Kidney capillary endothelial cell (primary cell): ENCODE results near the gene RPL18.

Experiments
- DNase-seq: peaks from one replicate; pipeline ENCODE4 v3.0.0-alpha.2; 2018; ENCODE audit warnings: low spot score

RPL18 gene

GRCh38 chr19:48613852-48614435, 5.0 kb downstream of the RPL18 start:
- no peak for DNase-seq

- no peak for DNase-seq
These were observed 5.7 kb downstream of the RPL18 start for GRCh38 chr19:48613024-48613851.

- DNase-seq: no peak
These were observed 7.1 kb downstream of the RPL18 start for GRCh38 chr19:48611872-48612271.

DNA sequence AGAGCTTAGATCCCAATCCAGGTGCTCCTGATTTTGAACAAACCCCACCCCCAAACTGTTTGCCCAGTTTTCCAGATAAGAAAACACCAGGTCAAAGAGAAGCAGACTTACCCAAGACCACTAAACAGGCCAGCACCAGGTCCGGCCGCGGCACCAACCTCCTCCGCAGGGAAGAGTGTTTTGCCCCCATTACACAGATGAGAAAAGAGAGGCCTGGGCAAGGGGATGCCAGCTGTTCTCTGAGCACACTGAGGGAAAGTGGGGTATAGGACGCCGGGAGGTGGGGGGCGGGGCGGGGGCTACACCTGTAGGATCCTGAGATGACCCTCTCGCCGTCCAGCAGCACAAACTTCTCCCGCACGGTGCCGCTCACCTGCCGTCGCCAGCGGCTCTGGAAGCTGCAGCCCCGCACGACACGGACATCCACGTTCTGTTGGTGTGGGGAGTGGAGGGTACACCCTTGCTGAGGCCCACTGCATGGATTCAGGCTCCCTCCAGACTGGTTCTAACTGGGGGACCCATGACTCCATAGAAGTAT, 9.3 kb downstream of the RPL18 start:
- DNase-seq: no peak

DNA sequence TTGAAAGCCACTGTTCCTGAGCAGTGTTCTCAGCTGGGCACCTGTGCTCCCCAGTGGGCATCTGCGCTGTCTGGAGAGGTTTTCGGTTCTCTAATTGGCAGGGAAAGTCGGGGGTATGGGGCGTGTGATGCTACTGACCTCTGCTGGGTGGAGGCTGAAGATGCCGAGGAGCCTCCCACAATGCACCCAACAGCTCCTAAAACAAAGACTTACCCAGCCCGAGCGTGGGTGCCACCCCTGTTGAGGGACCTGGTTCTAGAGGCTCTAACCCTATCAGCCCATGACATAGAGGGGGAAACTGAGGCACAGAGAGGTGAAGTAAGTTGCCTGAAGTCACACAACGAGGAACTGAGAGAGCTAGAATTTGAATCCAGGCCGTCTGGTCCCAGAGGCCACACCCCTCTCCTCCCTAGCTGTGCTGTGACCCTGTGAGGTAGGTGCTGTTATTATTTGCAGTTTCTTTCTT, 10.1 kb downstream of the RPL18 start:
- no peak for DNase-seq

- DNase-seq: no peak
These were observed 11.6 kb downstream of the RPL18 start for GRCh38 chr19:48607359-48607755.

DNA sequence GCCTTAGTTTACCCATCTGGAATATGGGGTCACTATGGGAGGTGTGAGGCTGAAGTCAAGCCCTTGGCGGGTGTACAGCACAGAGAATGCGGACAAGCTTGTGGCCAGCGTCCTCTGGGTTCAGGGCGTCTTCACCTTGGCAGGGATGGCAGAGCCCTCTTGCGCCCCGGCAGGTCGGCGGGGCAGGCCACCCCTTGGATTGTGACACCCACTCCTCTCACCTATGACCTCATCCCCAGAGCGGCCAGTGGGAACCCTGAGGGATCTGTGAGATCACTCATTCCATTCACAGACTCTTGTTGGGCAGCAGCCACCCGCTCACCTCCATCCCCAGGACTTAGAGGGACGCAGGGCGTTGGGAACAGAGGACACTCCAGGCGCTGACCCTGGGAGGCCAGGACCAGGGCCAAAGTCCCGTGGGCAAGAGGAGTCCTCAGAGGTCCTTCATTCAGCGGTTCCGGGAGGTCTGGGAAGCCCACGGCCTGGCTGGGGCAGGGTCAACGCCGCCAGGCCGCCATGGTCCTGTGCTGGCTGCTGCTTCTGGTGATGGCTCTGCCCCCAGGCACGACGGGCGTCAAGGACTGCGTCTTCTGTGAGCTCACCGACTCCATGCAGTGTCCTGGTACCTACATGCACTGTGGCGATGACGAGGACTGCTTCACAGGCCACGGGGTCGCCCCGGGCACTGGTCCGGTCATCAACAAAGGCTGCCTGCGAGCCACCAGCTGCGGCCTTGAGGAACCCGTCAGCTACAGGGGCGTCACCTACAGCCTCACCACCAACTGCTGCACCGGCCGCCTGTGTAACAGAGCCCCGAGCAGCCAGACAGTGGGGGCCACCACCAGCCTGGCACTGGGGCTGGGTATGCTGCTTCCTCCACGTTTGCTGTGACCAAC, 12.3 kb downstream of the RPL18 start, which contains the start of gene SPACA4:
Gene SPACA4, plus strand, starts transcription at position 280 of the 896 bp plus-strand sequence. Its CDS starts 237 bp downstream, at position 517.
- DNase-seq: no peak

DNA sequence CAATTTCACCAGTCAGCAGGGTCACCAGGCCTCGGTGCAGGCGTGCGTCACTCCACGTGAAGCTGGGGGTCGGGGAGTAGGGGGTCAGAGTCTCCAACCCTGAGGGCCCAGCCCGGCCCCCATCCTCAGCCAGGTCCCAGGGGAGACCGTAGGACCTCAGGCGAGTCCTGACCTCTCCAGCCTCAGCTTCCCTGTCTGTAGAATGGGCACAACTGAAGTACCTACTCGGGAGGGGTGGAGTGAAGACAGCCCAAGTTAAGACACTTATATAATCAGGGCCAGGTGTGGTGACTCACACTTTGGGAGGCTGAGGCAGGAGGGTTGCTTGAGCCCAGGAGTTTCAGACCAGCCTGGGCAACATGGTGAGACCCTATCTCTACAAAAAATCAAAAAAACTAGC, 15.1 kb downstream of the RPL18 start:
- no peak for DNase-seq

DNA sequence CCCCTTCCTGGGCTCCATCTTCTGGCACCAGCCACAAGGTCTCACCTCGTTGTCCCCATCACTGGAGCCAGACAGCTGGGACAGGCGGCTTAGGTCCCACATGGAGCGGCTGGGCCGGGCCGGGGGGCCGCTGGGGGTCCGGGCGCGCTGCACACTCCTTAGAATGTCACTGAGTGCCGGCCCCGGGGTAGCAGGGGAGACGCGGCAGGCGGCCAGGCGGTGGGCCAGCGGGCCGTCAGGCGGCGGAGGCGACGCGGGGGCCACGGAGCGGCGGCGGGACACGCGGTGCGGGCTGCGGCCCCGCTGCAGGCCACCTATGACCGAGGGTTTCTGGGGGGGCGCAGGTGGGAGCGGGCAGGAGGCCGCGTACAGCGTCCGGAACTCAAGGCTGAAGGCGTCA, 15.5 kb downstream of the RPL18 start:
- no peak for DNase-seq

GRCh38 chr19:48603001-48603400, 16.0 kb downstream of the RPL18 start:
- no peak for DNase-seq

GRCh38 chr19:48600679-48601417, 18.1 kb downstream of the RPL18 start:
- no peak for DNase-seq

DNA sequence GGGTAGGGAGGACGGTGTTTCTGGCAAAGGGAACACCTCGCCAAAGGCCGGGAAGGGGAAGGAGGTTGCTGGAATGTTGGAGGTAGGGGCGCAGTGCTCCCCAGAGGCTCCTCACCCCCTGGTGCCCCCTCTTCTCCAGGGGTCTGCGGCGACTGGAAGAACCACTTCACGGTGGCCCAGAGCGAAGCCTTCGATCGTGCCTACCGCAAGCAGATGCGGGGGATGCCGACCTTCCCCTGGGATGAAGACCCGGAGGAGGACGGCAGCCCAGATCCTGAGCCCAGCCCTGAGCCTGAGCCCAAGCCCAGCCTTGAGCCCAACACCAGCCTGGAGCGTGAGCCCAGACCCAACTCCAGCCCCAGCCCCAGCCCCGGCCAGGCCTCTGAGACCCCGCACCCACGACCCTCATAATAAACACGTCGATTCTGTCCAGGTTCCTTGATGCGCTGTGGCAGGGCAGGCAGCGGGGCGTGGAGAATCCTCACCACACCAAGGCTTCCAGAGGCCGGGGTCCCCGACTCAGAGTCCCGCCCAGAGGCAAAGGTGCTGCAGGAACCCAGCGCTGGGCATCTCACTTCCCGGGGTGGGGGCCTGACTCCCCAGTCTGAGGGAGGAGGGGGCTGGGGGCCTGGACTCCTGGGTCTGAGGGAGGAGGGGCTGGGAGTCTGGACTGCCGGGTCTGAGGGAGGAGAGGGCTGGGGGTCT, 19.8 kb downstream of the RPL18 start:
- no peak for DNase-seq

- DNase-seq: no peak
These were observed 22.1 kb downstream of the RPL18 start for GRCh38 chr19:48596679-48597465.

- DNase-seq: no peak
These were observed 22.7 kb downstream of the RPL18 start for GRCh38 chr19:48596237-48596636.

DNA sequence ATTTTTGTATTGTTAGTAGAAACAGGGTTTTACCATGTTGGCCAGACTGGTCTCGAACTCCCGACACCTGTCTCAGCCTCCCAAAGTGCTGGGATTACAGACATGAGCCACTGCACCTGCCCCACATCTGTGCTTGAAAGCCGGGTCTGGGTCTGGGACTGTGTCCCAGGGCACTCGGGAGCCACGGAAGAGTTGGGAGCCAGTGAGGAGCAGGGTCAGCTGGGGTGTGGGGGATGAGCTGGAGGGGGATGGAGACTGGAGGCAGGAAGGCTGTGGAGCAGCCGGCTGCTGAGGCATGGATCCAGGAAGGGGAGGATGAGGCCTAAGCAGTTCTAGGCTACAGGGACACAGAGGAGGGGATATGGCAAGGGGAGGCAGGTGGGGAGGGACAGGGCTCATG, 23.1 kb downstream of the RPL18 start:
- DNase-seq: no peak

- no peak for DNase-seq
These were observed 23.8 kb downstream of the RPL18 start for GRCh38 chr19:48595171-48595570.

DNA sequence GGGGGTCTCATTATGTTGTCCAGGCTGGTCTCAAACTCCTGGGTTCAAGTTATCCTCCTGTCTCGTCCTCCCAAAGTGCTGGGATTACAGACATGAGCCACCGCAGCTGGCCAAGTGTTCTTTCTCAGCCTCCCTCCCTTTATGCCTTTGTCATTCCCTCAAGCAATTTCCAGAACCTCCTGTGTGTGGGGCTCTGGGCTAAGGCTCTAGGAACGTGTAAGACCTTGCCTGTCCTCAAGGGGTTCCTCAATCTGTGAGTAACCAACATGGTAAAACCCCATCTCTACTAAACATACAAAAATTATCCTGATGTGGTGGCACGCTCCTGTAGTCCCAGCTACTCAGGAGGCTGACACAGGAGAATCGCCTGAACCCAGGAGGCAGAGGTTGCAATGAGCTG, 28.0 kb downstream of the RPL18 start:
- no peak for DNase-seq

- peak; percentile 79 for DNase-seq
These were observed 30.1 kb downstream of the RPL18 start for GRCh38 chr19:48588670-48589401.

GRCh38 chr19:48587387-48587786, 31.6 kb downstream of the RPL18 start:
- DNase-seq: no peak
